Tibial nerve (tissue), 4 donors: ENCODE results near the gene TAPT1. TPM values are rescaled to one million over a fixed set of nuclear protein-coding genes. Genes with fewer than 3 reads are reported as not detected.

Experiments used
- DNase-seq, 2 donors: peaks; one replicate each; pipeline ENCODE4 v3.0.0-alpha.2; 2019; ENCODE audit warnings: low spot score in 2 of 2
- H3K27ac ChIP-seq, 4 donors: fragments of 200-600 bp; sonication (generic) in 3 of 4; one replicate each; pipeline ENCODE4 v1.5.1; 2017 to 2019; ENCODE audit warnings: mild to moderate bottlenecking in 1 of 4
- H3K27me3 ChIP-seq, 2 donors: fragments of 200-600 bp; sonication (generic) in 1 of 2; one replicate each; pipeline versions ENCODE4 v1.5.1 to v1.6.0; 2017 to 2019
- H3K36me3 ChIP-seq, 3 donors: fragments of 200-600 bp; sonication (generic); one replicate each; pipeline ENCODE4 v1.5.1; 2018 to 2019
- H3K4me1 ChIP-seq, 4 donors: fragments of 200-600 bp; sonication (generic) in 3 of 4; one replicate each; pipeline ENCODE4 v1.5.1; 2017 to 2019
- H3K4me3 ChIP-seq, 4 donors: fragments of 200-600 bp; sonication (generic) in 3 of 4; one replicate each; pipeline ENCODE4 v1.5.1; 2017 to 2019; ENCODE audit warnings: mild to moderate bottlenecking in 1 of 4, moderate library complexity in 1 of 4
- H3K9me3 ChIP-seq, 4 donors: fragments of 200-600 bp; sonication (generic) in 3 of 4; one replicate each; pipeline ENCODE4 v1.5.1; 2017 to 2019
- EP300 ChIP-seq, 2 donors: sonication (generic); formaldehyde crosslinking; IDR thresholded peaks; one replicate each; pipeline ENCODE4 v1.6.1; 2017; ENCODE audit warnings: antibody characterized with exemption in 2 of 2, mild to moderate bottlenecking in 1 of 2
- POLR2A ChIP-seq, 2 donors: fragments of 450-650 bp; IDR thresholded peaks; one replicate each; pipeline ENCODE4 v1.6.1; 2017; ENCODE audit warnings: antibody characterized with exemption in 2 of 2, mild to moderate bottlenecking in 2 of 2, moderate library complexity in 2 of 2
- WGBS, 2 donors: methylation state at CpG; one replicate each; pipeline ENCODE4 v1.1.5; 2018; 5-methylcytosine and 5-hydroxymethylcytosine counted together
- total RNA-seq, 4 donors: library from RNA; depleted of rRNA; stranded (reverse); fragments of >200 nt; gene quantifications; one replicate each; pipeline ENCODE4 v1.1.0, GENCODE V29; 2016
- TF ChIP-seq, protein P1 (sequence below), 5 experiments: fragments of 200-600 bp in 3 of 5; fragments of 450-650 bp in 2 of 5; sonication (generic) in 3 of 5; IDR thresholded peaks; one replicate each; pipeline ENCODE4 v1.5.1; 2016 to 2019; ENCODE audit warnings: antibody characterized with exemption in 5 of 5, mild to moderate bottlenecking in 3 of 5, moderate library complexity in 2 of 5

Gene TAPT1
- total RNA-seq, 4 donors from 2014 or later: 21.3 to 41.3 (median 37.5) TPM

GRCh38 chr4:16176621-16177020 lies 49.6 kb downstream of the TAPT1 start:
- 90 to 93% methylated on average over 6 of the region's 6 CpGs for WGBS, 2 donors

GRCh38 chr4:16171831-16172230 lies 54.4 kb downstream of the TAPT1 start:
- H3K4me3 ChIP-seq: no peak overlapping the region
- DNase-seq: no peak
- H3K9me3 ChIP-seq: no peaks in the 10 kb centered on the region
- TF ChIP-seq, protein P1, sequence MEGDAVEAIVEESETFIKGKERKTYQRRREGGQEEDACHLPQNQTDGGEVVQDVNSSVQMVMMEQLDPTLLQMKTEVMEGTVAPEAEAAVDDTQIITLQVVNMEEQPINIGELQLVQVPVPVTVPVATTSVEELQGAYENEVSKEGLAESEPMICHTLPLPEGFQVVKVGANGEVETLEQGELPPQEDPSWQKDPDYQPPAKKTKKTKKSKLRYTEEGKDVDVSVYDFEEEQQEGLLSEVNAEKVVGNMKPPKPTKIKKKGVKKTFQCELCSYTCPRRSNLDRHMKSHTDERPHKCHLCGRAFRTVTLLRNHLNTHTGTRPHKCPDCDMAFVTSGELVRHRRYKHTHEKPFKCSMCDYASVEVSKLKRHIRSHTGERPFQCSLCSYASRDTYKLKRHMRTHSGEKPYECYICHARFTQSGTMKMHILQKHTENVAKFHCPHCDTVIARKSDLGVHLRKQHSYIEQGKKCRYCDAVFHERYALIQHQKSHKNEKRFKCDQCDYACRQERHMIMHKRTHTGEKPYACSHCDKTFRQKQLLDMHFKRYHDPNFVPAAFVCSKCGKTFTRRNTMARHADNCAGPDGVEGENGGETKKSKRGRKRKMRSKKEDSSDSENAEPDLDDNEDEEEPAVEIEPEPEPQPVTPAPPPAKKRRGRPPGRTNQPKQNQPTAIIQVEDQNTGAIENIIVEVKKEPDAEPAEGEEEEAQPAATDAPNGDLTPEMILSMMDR (IDR thresholded peaks at IDR 0.05): no peak
- no peak for TF ChIP-seq POLR2A (IDR thresholded peaks at IDR 0.05)
- no peak for TF ChIP-seq EP300 (IDR thresholded peaks at IDR 0.05)
- no peaks in the 10 kb centered on the region for H3K27me3 ChIP-seq
- H3K36me3 ChIP-seq: peaks cover 0 to 79% (median 6%) of the 10 kb centered on the region in 3 donors
- 73 to 77% methylated on average over 7 of the region's 7 CpGs for WGBS, 2 donors
- H3K27ac ChIP-seq: no peak overlapping the region
- no peaks in the 10 kb centered on the region for H3K4me1 ChIP-seq

More at GRCh38 chr4:16176621-16177020, 49.6 kb downstream of the TAPT1 start:
- TF ChIP-seq, protein P1 (IDR thresholded peaks at IDR 0.05): no peak
- TF ChIP-seq POLR2A (IDR thresholded peaks at IDR 0.05) (no peak), EP300 (IDR thresholded peaks at IDR 0.05) (no peak)
- no peak for DNase-seq
- no peak overlapping the region for H3K27ac ChIP-seq
- no peaks in the 10 kb centered on the region for H3K9me3 ChIP-seq
- H3K4me1 ChIP-seq: no peaks in the 10 kb centered on the region
- H3K4me3 ChIP-seq: no peak overlapping the region
- peaks cover 0 to 70% (median 0%) of the 10 kb centered on the region in 3 donors for H3K36me3 ChIP-seq
- no peaks in the 10 kb centered on the region for H3K27me3 ChIP-seq

DNA sequence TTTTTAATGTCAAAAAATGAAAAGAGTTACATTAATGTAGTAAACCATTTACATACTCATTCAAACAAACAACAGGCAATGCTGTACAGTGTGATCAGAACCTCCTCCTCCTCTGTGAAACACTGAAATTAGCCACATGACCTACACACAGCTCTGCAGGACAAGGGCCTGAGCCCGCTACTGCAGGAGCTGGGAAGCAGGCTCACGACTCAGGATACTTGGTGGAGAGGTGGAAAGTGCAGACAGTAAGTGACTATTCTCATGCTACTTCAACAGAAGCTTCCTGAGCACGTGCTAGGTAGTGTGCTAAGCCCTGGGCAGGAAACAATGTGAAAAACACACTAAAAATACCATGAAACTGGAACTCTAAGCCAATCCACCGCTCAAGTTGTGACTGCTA lies 56.8 kb downstream of the TAPT1 start:
- WGBS, 2 donors: 79 to 82% methylated on average over 4 of the region's 4 CpGs

GRCh38 chr4:16168710-16169388 lies 57.4 kb downstream of the TAPT1 start:
- DNase-seq: no peak

More for the DNA sequence above, 56.8 kb downstream of the TAPT1 start:
- Histone ChIP-seq H3K4me1 (no peaks in the 10 kb centered on the region), H3K9me3 (no peaks in the 10 kb centered on the region), H3K4me3 (no peak overlapping the region), H3K27me3 (no peaks in the 10 kb centered on the region), H3K36me3 (peaks cover 0 to 90% (median 16%) of the 10 kb centered on the region in 3 donors), H3K27ac (no peak overlapping the region)
- TF ChIP-seq EP300 (IDR thresholded peaks at IDR 0.05) (no peak), POLR2A (IDR thresholded peaks at IDR 0.05) (no peak)
- TF ChIP-seq, protein P1 (IDR thresholded peaks at IDR 0.05): no peak
- no peak for DNase-seq

DNA sequence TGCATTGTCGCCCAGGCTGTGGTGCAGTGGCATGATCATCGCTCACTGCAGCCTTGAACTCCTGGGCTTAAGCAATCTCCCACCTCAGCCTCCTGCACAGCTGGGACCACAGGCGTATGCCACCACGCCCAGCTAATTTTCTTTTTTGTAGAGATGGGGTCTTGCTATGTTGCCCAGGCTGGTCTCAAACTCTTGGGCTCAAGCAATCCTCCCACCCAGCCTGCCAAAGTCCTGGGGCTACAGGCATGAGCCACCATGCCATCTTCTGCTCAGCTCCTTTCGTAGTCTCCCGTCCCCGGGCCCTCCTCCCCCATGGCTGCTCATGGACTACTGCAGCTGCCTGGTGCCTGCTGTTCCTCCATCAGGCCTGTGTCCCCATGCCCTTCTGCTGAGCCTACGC lies 58.1 kb downstream of the TAPT1 start:
- Histone ChIP-seq H3K4me3 (no peak overlapping the region), H3K4me1 (no peaks in the 10 kb centered on the region), H3K36me3 (peaks cover 0 to 90% (median 16%) of the 10 kb centered on the region in 3 donors), H3K9me3 (no peaks in the 10 kb centered on the region), H3K27ac (no peak overlapping the region), H3K27me3 (no peaks in the 10 kb centered on the region)
- 95 to 97% methylated on average over 8 of the region's 8 CpGs for WGBS, 2 donors
- DNase-seq: no peak
- TF ChIP-seq POLR2A (IDR thresholded peaks at IDR 0.05): no peak
- TF ChIP-seq, protein P1 (IDR thresholded peaks at IDR 0.05): no peak
- no peak for TF ChIP-seq EP300 (IDR thresholded peaks at IDR 0.05)

More at GRCh38 chr4:16168710-16169388, 57.4 kb downstream of the TAPT1 start:
- no peaks in the 10 kb centered on the region for H3K4me1 ChIP-seq
- H3K27me3 ChIP-seq: no peaks in the 10 kb centered on the region
- H3K36me3 ChIP-seq: peaks cover 0 to 90% (median 16%) of the 10 kb centered on the region in 3 donors
- TF ChIP-seq EP300 (IDR thresholded peaks at IDR 0.05): no peak
- TF ChIP-seq, protein P1 (IDR thresholded peaks at IDR 0.05): no peak
- no peak for TF ChIP-seq POLR2A (IDR thresholded peaks at IDR 0.05)
- H3K9me3 ChIP-seq: no peaks in the 10 kb centered on the region
- no peak overlapping the region for H3K27ac ChIP-seq
- 47 to 83% methylated on average over 3 of the region's 3 CpGs for WGBS, 2 donors
- no peak overlapping the region for H3K4me3 ChIP-seq
